T-helper 2 cell (primary cell): Measurements from ENCODE around the gene SORL1.
"Not testable (repeated sequence)": the region's sequence is repeated elsewhere in the genome, so short reads cannot be mapped to it uniquely, and the experiment has no call there.

Experiments used
- DNase-seq, 5 experiments: peaks; one replicate each; pipeline versions ENCODE4 v3.0.0 to v3.0.0-alpha.2; 2012 to 2022
- total RNA-seq, 2 donors: gene quantifications; one replicate each; lab custom pipeline; 2026; lab: John Stamatoyannopoulos, UW

Gene SORL1
- total RNA-seq = 1,074 to 1,097 reads per million in 2 donors

- peak; percentile 33 to 87 (median 69) for DNase-seq
These were observed at the start of gene SORL1 for GRCh38 chr11:121451986-121452608. Gene SORL1, plus strand, starts transcription at chr11:121452314. Its CDS starts 18 bp downstream, at chr11:121452332.

- DNase-seq = no peak
These were observed 46.5 kb upstream of the SORL1 start for GRCh38 chr11:121405646-121406045.

GRCh38 chr11:121406291-121406690 lies 45.8 kb upstream of the SORL1 start:
- DNase-seq = no peak

- DNase-seq = no peak
These were observed 43.3 kb upstream of the SORL1 start for GRCh38 chr11:121408830-121409229.

- DNase-seq = not testable (repeated sequence)
These were observed 42.1 kb upstream of the SORL1 start for GRCh38 chr11:121410041-121410440.

- not testable (repeated sequence) for DNase-seq
These were observed 40.8 kb upstream of the SORL1 start for GRCh38 chr11:121411330-121411729.

GRCh38 chr11:121412000-121412587 lies 40.0 kb upstream of the SORL1 start:
- DNase-seq = no peak

GRCh38 chr11:121412711-121413415 lies 39.3 kb upstream of the SORL1 start:
- DNase-seq = no peak

GRCh38 chr11:121414141-121414913 lies 37.8 kb upstream of the SORL1 start:
- no peak for DNase-seq

GRCh38 chr11:121415856-121416255 lies 36.3 kb upstream of the SORL1 start:
- DNase-seq = no peak

GRCh38 chr11:121417055-121417551 lies 35.0 kb upstream of the SORL1 start:
- DNase-seq = peak in 3 of 5 experiments; percentile 13 to 83 (median 51)

- no peak for DNase-seq
These were observed 34.5 kb upstream of the SORL1 start for GRCh38 chr11:121417607-121418006.

- DNase-seq = peak in 3 of 5 experiments; percentile 31 to 93 (median 63)
These were observed 33.4 kb upstream of the SORL1 start for GRCh38 chr11:121418625-121419114.

GRCh38 chr11:121419836-121420235 lies 32.3 kb upstream of the SORL1 start:
- DNase-seq = no peak

- DNase-seq = peak in 1 of 5 experiments; percentile 71
These were observed 31.7 kb upstream of the SORL1 start for GRCh38 chr11:121420398-121420797.

GRCh38 chr11:121421149-121421901 lies 30.8 kb upstream of the SORL1 start:
- no peak for DNase-seq

- DNase-seq = peak in 1 of 5 experiments; percentile 42
These were observed 29.4 kb upstream of the SORL1 start for GRCh38 chr11:121422675-121423074.

GRCh38 chr11:121425828-121426227 lies 26.3 kb upstream of the SORL1 start:
- no peak for DNase-seq

- DNase-seq = peak in 4 of 5 experiments; percentile 15 to 51 (median 30)
These were observed 25.4 kb upstream of the SORL1 start for GRCh38 chr11:121426476-121427399.

- DNase-seq = no peak
These were observed 24.7 kb upstream of the SORL1 start for GRCh38 chr11:121427400-121427744.

GRCh38 chr11:121429556-121429955 lies 22.6 kb upstream of the SORL1 start:
- no peak for DNase-seq
